MCF 10A (cell line): Measurements from ENCODE around the gene GABARAPL2. TPM values are rescaled to one million over a fixed set of nuclear protein-coding genes. Genes with fewer than 3 reads are reported as not detected.

Experiments used
- BruUV-seq: library from RNA; stranded (reverse); fragments of 400-500 nt; replicated peaks from 2 replicates; lab custom pipeline; 2021; lab: Mats Ljungman, UMichigan
- CTCF ChIA-PET: fragments of 300-600 bp; sonication (Branson Sonifier 250); formaldehyde crosslinking; extraction: SDS; loops from one replicate; lab custom pipeline; 2021; ENCODE audit warnings: antibody characterized with exemption, inconsistent platforms; lab: Yijun Ruan, JAX
- POLR2A ChIA-PET: fragments of 300-600, 350-650 bp; sonication (Branson Sonifier 250); formaldehyde crosslinking; extraction: SDS; loops from one replicate; lab custom pipeline; 2020; ENCODE audit warnings: antibody characterized with exemption, inconsistent platforms; lab: Yijun Ruan, JAX
- DNase-seq: peaks from one replicate; pipeline ENCODE4 v3.0.0-alpha.2; 2018; ENCODE audit not compliant: unreplicated experiment
- H3K27ac Mint-ChIP-seq: one replicate; pipeline ENCODE4 v1.8.0; 2022; ENCODE audit warnings: mild to moderate bottlenecking, low read depth, mixed read lengths; ENCODE audit not compliant: unreplicated experiment
- H3K27me3 Mint-ChIP-seq: one replicate; pipeline ENCODE4 v1.8.0; 2022; ENCODE audit warnings: mixed read lengths; ENCODE audit not compliant: insufficient read depth, unreplicated experiment
- H3K36me3 Mint-ChIP-seq: one replicate; pipeline ENCODE4 v1.8.0; 2022; ENCODE audit warnings: mild to moderate bottlenecking, moderate library complexity, mixed read lengths; ENCODE audit not compliant: insufficient read depth, unreplicated experiment
- H3K4me1 Mint-ChIP-seq: one replicate; pipeline ENCODE4 v1.8.0; 2022; ENCODE audit warnings: mixed read lengths; ENCODE audit not compliant: insufficient read depth, unreplicated experiment
- H3K4me3 Mint-ChIP-seq: one replicate; pipeline ENCODE4 v1.8.0; 2022; ENCODE audit warnings: mild to moderate bottlenecking, moderate library complexity, mixed read lengths; ENCODE audit not compliant: unreplicated experiment
- H3K9me3 Mint-ChIP-seq: one replicate; pipeline ENCODE4 v1.8.0; 2022; ENCODE audit warnings: mixed read lengths; ENCODE audit not compliant: unreplicated experiment
- intact Hi-C: fragments of 100-400 bp; cut with micrococcal nuclease; formaldehyde crosslinking; loops from 2 replicates; pipeline ENCODE4 v1.14.1; 2022
- total RNA-seq: library from RNA; stranded (reverse); gene quantifications from 2 replicates; pipeline ENCODE4 v1.2.3, GENCODE V29; 2022
- TF ChIP-seq, protein P1 (sequence below): fragments of 200-600 bp; IDR thresholded peaks from one replicate; pipeline ENCODE4 v1.8.0; 2022; ENCODE audit warnings: antibody characterized with exemption, mild to moderate bottlenecking; ENCODE audit not compliant: unreplicated experiment

Gene GABARAPL2
- total RNA-seq, 1 experiment from 2014 or later, result 61.5 TPM

DNA sequence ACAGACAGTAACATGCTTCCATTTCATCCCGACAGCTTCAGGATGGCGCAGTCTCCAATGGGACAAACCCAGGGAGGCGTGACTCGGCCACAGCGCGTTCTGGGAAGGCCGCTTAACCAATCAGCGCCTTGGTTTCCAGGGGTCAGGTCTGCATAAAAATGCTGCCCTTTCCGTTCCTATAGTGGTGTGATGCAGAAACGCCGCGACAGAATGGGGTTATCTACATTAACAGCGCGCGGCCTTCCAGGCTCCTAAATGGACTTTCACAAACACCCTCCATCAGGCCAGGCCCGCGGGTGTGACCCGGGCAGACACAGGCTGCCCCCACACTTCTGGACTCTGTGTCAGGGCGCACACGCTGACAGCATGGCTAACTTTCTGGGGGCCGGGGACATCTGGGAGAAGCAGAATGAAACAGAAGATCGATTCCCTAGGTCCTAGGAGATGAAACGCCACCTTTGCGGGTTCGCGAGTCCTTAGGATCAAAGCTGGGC, 10.9 kb upstream of the GABARAPL2 start:
- TF ChIP-seq, protein P1, sequence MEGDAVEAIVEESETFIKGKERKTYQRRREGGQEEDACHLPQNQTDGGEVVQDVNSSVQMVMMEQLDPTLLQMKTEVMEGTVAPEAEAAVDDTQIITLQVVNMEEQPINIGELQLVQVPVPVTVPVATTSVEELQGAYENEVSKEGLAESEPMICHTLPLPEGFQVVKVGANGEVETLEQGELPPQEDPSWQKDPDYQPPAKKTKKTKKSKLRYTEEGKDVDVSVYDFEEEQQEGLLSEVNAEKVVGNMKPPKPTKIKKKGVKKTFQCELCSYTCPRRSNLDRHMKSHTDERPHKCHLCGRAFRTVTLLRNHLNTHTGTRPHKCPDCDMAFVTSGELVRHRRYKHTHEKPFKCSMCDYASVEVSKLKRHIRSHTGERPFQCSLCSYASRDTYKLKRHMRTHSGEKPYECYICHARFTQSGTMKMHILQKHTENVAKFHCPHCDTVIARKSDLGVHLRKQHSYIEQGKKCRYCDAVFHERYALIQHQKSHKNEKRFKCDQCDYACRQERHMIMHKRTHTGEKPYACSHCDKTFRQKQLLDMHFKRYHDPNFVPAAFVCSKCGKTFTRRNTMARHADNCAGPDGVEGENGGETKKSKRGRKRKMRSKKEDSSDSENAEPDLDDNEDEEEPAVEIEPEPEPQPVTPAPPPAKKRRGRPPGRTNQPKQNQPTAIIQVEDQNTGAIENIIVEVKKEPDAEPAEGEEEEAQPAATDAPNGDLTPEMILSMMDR, result no peak
- DNase-seq, result peak; percentile 95
- H3K27me3 Mint-ChIP-seq, result no peaks in the 10 kb centered on the region
- intact Hi-C loops, result loop anchor here (1.0 to 2.0 kb wide), 2 partner anchors 49 to 90 kb away; partner anchors contain the start of gene TMEM170A
- H3K9me3 Mint-ChIP-seq, result no peaks in the 10 kb centered on the region
- peak overlapping the region; percentile 85 for H3K4me3 Mint-ChIP-seq
- no peaks in the 10 kb centered on the region for H3K36me3 Mint-ChIP-seq
- H3K27ac Mint-ChIP-seq, result peak overlapping the region; percentile 91
- peaks cover 6% of the 10 kb centered on the region for H3K4me1 Mint-ChIP-seq
- CTCF ChIA-PET, result interaction anchor here (0.6 to 1.6 kb wide), 6 partner anchors 12 to 1592 kb away, joined by 3 to 7 read pairs (median 4); partner anchors contain the start of gene ADAT1
- TSS peak; percentile 47 for BruUV-seq
- POLR2A ChIA-PET, result interaction anchor here (0.6 to 6.2 kb wide), 22 partner anchors 9 to 570 kb away, joined by 3 to 116 read pairs (median 5); partner anchors contain the start of genes ADAT1, CFDP1, GABARAPL2 and KARS1

DNA sequence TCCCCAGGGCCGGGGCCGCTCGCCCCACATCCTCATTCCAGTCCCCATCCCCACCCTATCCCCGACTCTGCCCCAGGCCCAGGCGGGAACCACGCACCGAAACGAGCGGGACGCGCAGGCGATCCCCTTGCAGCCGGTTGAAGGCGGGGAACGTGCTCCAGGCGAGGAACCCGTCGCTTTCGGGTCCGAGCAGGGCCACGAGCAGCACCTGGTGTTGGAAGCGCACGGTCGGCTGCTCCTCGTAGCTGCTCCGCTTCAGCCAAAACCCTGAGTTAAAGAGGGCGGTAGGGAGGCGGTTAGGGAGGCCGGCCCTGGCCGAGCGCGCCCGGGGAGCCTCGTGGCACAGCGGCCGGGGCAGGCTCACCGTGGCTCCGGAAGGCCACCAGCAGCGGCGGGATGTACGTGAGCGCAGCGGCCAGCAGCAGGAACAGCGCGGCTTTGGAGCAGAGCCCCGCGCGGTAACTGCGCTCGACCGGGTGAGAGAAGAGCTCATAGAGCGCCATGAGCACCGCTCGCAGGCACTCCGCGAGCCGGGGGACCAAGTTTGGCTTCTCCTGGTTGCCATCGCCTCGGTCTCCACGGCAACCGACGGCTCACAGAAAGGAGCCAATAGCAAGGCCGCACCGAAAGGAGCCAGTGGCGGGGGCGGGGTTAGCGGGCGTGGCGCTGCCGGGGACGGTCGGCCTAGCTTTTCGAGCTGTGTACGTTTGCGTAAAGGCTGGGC, 10.3 kb upstream of the GABARAPL2 start, which contains the start of gene TMEM231:
TMEM231 (minus strand) TSS at position 546 of the 724 bp plus-strand sequence; CDS start at position 503, 43 bp downstream.
- intact Hi-C loops, result loop anchor here (1.0 to 2.0 kb wide), 2 partner anchors 50 to 91 kb away; partner anchors contain the start of gene TMEM170A

DNA sequence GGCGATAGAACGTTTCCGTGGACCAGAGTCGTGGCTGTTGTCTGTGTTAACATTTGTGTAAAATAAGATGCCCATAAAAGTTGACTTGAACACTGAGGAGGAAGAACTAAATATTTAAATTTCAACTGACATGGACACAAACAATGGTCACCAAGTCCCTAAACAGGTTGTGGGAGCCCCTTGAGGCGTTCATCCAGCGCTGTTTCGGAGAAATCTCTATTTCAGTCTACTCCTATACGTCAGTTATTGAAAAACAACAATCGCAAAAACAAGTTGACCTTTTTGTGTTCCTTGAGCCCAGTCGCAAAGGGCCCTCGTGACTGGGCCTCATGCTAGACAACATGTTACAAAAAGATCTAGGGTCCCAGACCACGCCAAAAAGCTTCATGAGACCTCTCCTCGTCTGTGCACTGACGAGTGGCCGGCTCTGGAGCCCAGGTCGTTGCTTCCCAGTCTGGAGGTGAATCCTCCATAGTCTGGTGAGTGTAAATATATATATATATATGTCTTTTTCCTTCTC, 9.7 kb upstream of the GABARAPL2 start:
- no peaks in the 10 kb centered on the region for H3K9me3 Mint-ChIP-seq
- no TSS peak for BruUV-seq

More for the DNA sequence above, 10.3 kb upstream of the GABARAPL2 start, which contains the start of gene TMEM231:
- Mint-ChIP-seq H3K9me3 (no peaks in the 10 kb centered on the region), H3K36me3 (no peaks in the 10 kb centered on the region), H3K4me3 (peak within 1 kb of the TSS; percentile 85), H3K4me1 (peaks cover 6% of the 10 kb centered on the region), H3K27me3 (no peaks in the 10 kb centered on the region), H3K27ac (peak within 1 kb of the TSS; percentile 91)
- TSS peak; percentile 76 for BruUV-seq
- TF ChIP-seq, protein P1, result no peak
- POLR2A ChIA-PET, result interaction anchor here (0.6 to 6.2 kb wide), 18 partner anchors 10 to 198 kb away, joined by 3 to 116 read pairs (median 6); partner anchors contain the start of genes ADAT1, CFDP1, GABARAPL2 and KARS1
- peak; percentile 94 for DNase-seq
- CTCF ChIA-PET, result interaction anchor here (0.6 to 1.6 kb wide), 8 partner anchors 10 to 1339 kb away, joined by 3 to 7 read pairs (median 4); partner anchors contain the start of genes ADAT1 and GABARAPL2

More for the DNA sequence above, 9.7 kb upstream of the GABARAPL2 start:
- Mint-ChIP-seq H3K4me1 (peaks cover 6% of the 10 kb centered on the region), H3K4me3 (peak overlapping the region; percentile 85), H3K36me3 (no peaks in the 10 kb centered on the region), H3K27ac (peak overlapping the region; percentile 91), H3K27me3 (no peaks in the 10 kb centered on the region)
- intact Hi-C loops, result no loop called here
- ChIA-PET CTCF (interaction anchor here (0.6 to 1.6 kb wide), 7 partner anchors 9 to 357 kb away, joined by 3 to 6 read pairs (median 4); partner anchors contain the start of genes ADAT1 and GABARAPL2), POLR2A (interaction anchor here (0.5 to 6.2 kb wide), 17 partner anchors 9 to 198 kb away, joined by 3 to 116 read pairs (median 6); partner anchors contain the start of genes ADAT1, CFDP1, GABARAPL2 and KARS1)
- TF ChIP-seq, protein P1, result no peak
- DNase-seq, result no peak
